Adrenal gland (tissue), 5 donors: ENCODE data around the gene ZDHHC20.

Experiments
- CTCF ChIP-seq, 6 experiments: fragments of 450-650 bp in 4 of 6; fragments of 200-600 bp in 2 of 6; sonication (generic) in 1 of 6; IDR thresholded peaks; 1 replicate in 5 of 6; 2 replicates in 1 of 6; pipeline versions ENCODE4 v1.5.1 to v1.8.0; 2016 to 2021; ENCODE audit warnings: antibody characterized with exemption in 6 of 6, mild to moderate bottlenecking in 2 of 6, moderate library complexity in 1 of 6
- POLR2A ChIP-seq, 2 donors: fragments of 450-650 bp; IDR thresholded peaks; one replicate each; pipeline ENCODE4 v1.6.1; 2017; ENCODE audit warnings: antibody characterized with exemption in 2 of 2, mild to moderate bottlenecking in 2 of 2, moderate library complexity in 1 of 2
- donor health status: DM: no; HTN: no; CAD: no.

GRCh38 chr13:21501686-21502085, 42.6 kb upstream of the ZDHHC20 start:
- TF ChIP-seq POLR2A (IDR thresholded peaks at IDR 0.05) (no peak), CTCF (IDR thresholded peaks at IDR 0.05) (no peak)
